CD4-positive, CD25-positive, alpha-beta regulatory T cell (primary cell): Measurements from ENCODE around the gene LHFPL2. TPM values are rescaled to one million over a fixed set of nuclear protein-coding genes. Genes with fewer than 3 reads are reported as not detected.
"Not testable (repeated sequence)": the region's sequence is repeated elsewhere in the genome, so short reads cannot be mapped to it uniquely, and the experiment has no call there.

ENCODE experiments used
- ATAC-seq, 2 donors: fragments of 150-1000 bp; cut with Tn5 transposase; one replicate each; pipeline ENCODE4 v1.10.0; 2021; ENCODE audit warnings: low read depth in 2 of 2, moderate number of reproducible peaks in 2 of 2, moderate library complexity in 1 of 2
- DNase-seq, 3 donors: peaks; one replicate each; pipeline versions ENCODE4 v3.0.0 to v3.0.0-alpha.2; 2012 to 2022; ENCODE audit warnings: mixed read lengths in 1 of 3
- H3K27ac ChIP-seq: one replicate; pipeline ENCODE4 v1.7.0; 2013; ENCODE audit warnings: mild to moderate bottlenecking, low read length; ENCODE audit not compliant: insufficient read depth, poor library complexity, severe bottlenecking
- H3K27me3 ChIP-seq: one replicate; pipeline ENCODE4 v1.7.0; 2013; ENCODE audit warnings: low read length; ENCODE audit not compliant: control insufficient read depth, insufficient read depth
- H3K36me3 ChIP-seq: one replicate; pipeline ENCODE4 v1.7.0; 2013; ENCODE audit warnings: mild to moderate bottlenecking, low read length, moderate library complexity; ENCODE audit not compliant: control insufficient read depth, insufficient read depth
- H3K4me1 ChIP-seq: 2 replicates; pipeline ENCODE4 v1.7.0; 2013; ENCODE audit warnings: mild to moderate bottlenecking, low read length; ENCODE audit not compliant: insufficient read depth, control insufficient read depth, poor library complexity, severe bottlenecking
- H3K4me3 ChIP-seq: one replicate; pipeline ENCODE4 v1.7.0; 2013; ENCODE audit warnings: low read depth, mild to moderate bottlenecking, low read length, moderate library complexity
- H3K9me3 ChIP-seq, 2 experiments: 1 replicate in 1 of 2; 2 replicates in 1 of 2; pipeline ENCODE4 v1.7.0; 2013; ENCODE audit warnings: low read length in 2 of 2, mild to moderate bottlenecking in 1 of 2, moderate library complexity in 1 of 2; ENCODE audit not compliant: control insufficient read depth in 2 of 2
- H3K27ac Mint-ChIP-seq, 3 donors: one replicate each; pipeline ENCODE4 v1.8.0; 2020 to 2022; ENCODE audit warnings: mild to moderate bottlenecking in 3 of 3, mixed read lengths in 3 of 3, moderate library complexity in 2 of 3
- H3K27me3 Mint-ChIP-seq: one replicate; pipeline ENCODE4 v1.8.0; 2022; ENCODE audit warnings: mild to moderate bottlenecking, mixed read lengths
- H3K36me3 Mint-ChIP-seq: one replicate; pipeline ENCODE4 v1.8.0; 2020; ENCODE audit warnings: mixed read lengths
- H3K4me1 Mint-ChIP-seq, 4 donors: one replicate each; pipeline ENCODE4 v1.8.0; 2020 to 2022; ENCODE audit warnings: mixed read lengths in 4 of 4, mild to moderate bottlenecking in 1 of 4
- H3K4me3 Mint-ChIP-seq, 4 donors: one replicate each; pipeline ENCODE4 v1.8.0; 2020 to 2022; ENCODE audit warnings: mild to moderate bottlenecking in 4 of 4, mixed read lengths in 4 of 4, moderate library complexity in 3 of 4
- H3K9me3 Mint-ChIP-seq, 7 donors: one replicate each; pipeline ENCODE4 v1.8.0; 2020 to 2022; ENCODE audit warnings: mixed read lengths in 7 of 7, mild to moderate bottlenecking in 3 of 7, moderate library complexity in 2 of 7
- polyA plus RNA-seq, 4 donors: library from polyadenylated mRNA; unstranded; fragments of 300-500 nt; fragmentation: Illumina TruSeq; gene quantifications; one replicate each; pipeline ENCODE4 v1.2.3, GENCODE V29; 2021
- total RNA-seq: library from RNA; stranded (reverse); gene quantifications from one replicate; pipeline ENCODE4 v1.2.3, GENCODE V29; 2022

The LHFPL2 gene
- total and polyA plus RNA-seq, 5 donors from 2014 or later = 0.11 to 0.47 (median 0.32) TPM

GRCh38 chr5:78689540-78690252, 41.1 kb upstream of the LHFPL2 start:
- Mint-ChIP-seq H3K9me3 (peaks cover 0 to 8% (median 0%) of the 10 kb centered on the region in 7 donors), H3K36me3 (no peaks in the 10 kb centered on the region), H3K27ac (no peak overlapping the region), H3K4me3 (no peak overlapping the region), H3K4me1 (no peaks in the 10 kb centered on the region), H3K27me3 (peaks cover 18% of the 10 kb centered on the region)
- H3K36me3 ChIP-seq = no peaks in the 10 kb centered on the region
- H3K27me3 ChIP-seq = no peaks in the 10 kb centered on the region
- no peaks in the 10 kb centered on the region for H3K4me1 ChIP-seq
- no peak for ATAC-seq
- H3K27ac ChIP-seq = no peak overlapping the region
- no peak for DNase-seq
- H3K9me3 ChIP-seq = no peaks in the 10 kb centered on the region
- H3K4me3 ChIP-seq = no peak overlapping the region

DNA sequence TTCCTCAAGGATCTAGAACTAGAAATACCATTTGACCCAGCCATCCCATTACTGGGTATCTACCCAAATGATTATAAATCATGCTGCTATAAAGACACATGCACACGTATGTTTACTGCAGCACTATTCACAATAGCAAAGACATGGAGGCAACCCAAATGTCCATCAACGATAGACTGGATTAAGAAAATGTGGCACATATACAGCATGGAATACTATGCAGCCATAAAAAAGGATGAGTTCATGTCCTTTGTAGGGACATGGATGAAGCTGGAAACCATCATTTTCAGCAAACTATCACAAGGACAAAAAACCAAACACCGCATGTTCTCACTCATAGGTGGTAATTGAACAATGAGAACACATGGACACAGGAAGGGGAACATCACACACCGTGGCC, 38.9 kb upstream of the LHFPL2 start:
- not testable (repeated sequence) for H3K4me1 Mint-ChIP-seq

DNA sequence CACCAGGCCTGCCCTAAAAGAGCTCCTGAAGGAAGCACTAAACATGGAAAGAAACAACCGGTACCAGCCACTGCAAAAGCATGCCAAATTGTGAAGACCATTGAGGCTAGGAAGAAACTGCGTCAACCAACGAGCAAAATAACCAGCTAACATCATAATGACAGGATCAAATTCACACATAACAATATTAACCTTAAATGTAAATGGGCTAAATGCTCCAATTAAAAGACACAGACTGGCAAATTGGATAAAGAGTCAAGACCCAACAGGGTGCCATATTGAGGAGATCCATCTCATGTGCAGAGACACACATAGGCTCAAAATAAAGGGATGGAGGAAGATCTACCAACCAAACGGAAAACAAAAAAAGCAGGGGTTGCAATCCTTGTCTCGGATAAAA, 35.3 kb upstream of the LHFPL2 start:
- H3K4me1 ChIP-seq, H3K4me1 Mint-ChIP-seq, H3K4me3 Mint-ChIP-seq, H3K36me3 Mint-ChIP-seq, H3K27ac ChIP-seq, H3K27ac Mint-ChIP-seq, H3K4me3 ChIP-seq, H3K27me3 Mint-ChIP-seq, H3K9me3 ChIP-seq, H3K36me3 ChIP-seq, ATAC-seq, H3K27me3 ChIP-seq, DNase-seq: not testable (repeated sequence)
- peaks cover 0 to 15% (median 0%) of the 10 kb centered on the region in 7 donors for H3K9me3 Mint-ChIP-seq

More for the DNA sequence above, 38.9 kb upstream of the LHFPL2 start:
- not testable (repeated sequence) for H3K4me3 Mint-ChIP-seq, H3K36me3 Mint-ChIP-seq, H3K9me3 ChIP-seq, H3K4me3 ChIP-seq, H3K27ac ChIP-seq, H3K36me3 ChIP-seq, H3K27me3 ChIP-seq, H3K27ac Mint-ChIP-seq, DNase-seq, H3K4me1 ChIP-seq, ATAC-seq
- peaks cover 0 to 15% (median 0%) of the 10 kb centered on the region in 7 donors for H3K9me3 Mint-ChIP-seq
- H3K27me3 Mint-ChIP-seq = peaks cover 11% of the 10 kb centered on the region

DNA sequence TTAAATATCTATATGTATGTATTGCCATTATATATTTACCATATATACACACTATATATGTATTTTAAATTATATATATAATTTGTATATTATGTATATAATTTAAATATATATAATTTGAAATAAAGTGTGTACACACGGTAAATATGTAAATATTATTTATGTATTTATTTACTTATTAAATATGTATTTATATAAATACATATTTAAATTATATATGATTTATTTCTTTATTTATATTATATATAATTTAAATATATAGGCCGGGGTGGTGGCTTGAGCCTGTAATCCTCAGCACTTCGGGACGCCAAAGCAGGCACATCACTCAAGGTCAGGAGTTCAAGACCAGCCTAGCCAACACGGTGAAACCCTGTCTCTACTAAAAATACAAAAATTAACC, 31.3 kb upstream of the LHFPL2 start:
- no peaks in the 10 kb centered on the region for H3K27me3 ChIP-seq
- no peaks in the 10 kb centered on the region for H3K36me3 ChIP-seq
- Mint-ChIP-seq H3K36me3 (no peaks in the 10 kb centered on the region), H3K27ac (no peak overlapping the region), H3K4me3 (no peak overlapping the region), H3K27me3 (no peaks in the 10 kb centered on the region), H3K4me1 (no peaks in the 10 kb centered on the region), H3K9me3 (peaks cover 0 to 9% (median 0%) of the 10 kb centered on the region in 7 donors)
- ATAC-seq (no peak), DNase-seq (no peak)
- no peak overlapping the region for H3K27ac ChIP-seq
- H3K9me3 ChIP-seq = no peaks in the 10 kb centered on the region
- H3K4me3 ChIP-seq = no peak overlapping the region
- H3K4me1 ChIP-seq = no peaks in the 10 kb centered on the region

GRCh38 chr5:78677777-78678668, 29.5 kb upstream of the LHFPL2 start:
- H3K9me3 ChIP-seq = no peaks in the 10 kb centered on the region
- no peaks in the 10 kb centered on the region for H3K36me3 Mint-ChIP-seq
- no peak overlapping the region for H3K4me3 ChIP-seq
- H3K27me3 Mint-ChIP-seq = no peaks in the 10 kb centered on the region
- no peak for ATAC-seq
- no peak overlapping the region for H3K27ac ChIP-seq
- H3K27ac Mint-ChIP-seq = no peak overlapping the region
- no peaks in the 10 kb centered on the region for H3K4me1 Mint-ChIP-seq
- no peaks in the 10 kb centered on the region for H3K4me1 ChIP-seq
- DNase-seq = no peak
- H3K27me3 ChIP-seq = no peaks in the 10 kb centered on the region
- H3K36me3 ChIP-seq = no peaks in the 10 kb centered on the region
- no peak overlapping the region for H3K4me3 Mint-ChIP-seq
- peaks cover 0 to 2% (median 0%) of the 10 kb centered on the region in 7 donors for H3K9me3 Mint-ChIP-seq

DNA sequence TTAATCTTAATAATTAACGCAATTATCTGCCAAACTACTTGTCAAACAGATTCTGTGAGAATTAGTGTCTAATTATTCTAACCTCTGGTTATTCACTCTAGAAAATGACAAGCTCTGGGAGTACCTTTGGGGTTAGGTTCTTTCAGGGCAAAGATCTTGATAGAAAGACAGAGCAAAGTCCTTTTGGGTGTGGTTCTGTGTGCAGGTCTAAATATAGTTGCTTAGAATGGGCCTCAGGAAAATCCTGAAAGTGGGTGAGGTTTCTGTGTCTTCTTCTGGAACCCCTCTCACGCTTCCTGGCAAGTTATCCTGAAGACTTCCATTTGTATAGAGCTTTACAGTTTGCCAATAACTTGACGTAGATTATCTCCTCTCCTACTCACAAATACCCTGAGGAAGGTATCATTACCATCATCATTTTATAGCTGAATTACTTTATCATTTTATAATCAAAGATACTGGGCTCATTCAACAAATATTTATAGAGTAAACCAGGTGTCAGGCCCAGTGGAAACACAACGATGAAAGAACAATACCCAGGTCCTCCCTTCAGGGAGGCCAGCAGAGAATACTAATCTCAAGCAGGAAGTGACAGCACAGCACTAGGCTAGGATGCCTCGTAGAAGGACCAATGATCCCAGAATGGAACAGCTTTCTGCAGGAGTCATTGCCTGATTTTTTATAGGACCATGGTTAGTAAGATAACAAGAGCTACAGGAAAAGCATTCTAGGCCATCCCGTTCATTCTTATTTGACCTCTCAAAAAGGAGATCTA, 27.6 kb upstream of the LHFPL2 start:
- H3K27me3 Mint-ChIP-seq = no peaks in the 10 kb centered on the region
- H3K27me3 ChIP-seq = no peaks in the 10 kb centered on the region

DNA sequence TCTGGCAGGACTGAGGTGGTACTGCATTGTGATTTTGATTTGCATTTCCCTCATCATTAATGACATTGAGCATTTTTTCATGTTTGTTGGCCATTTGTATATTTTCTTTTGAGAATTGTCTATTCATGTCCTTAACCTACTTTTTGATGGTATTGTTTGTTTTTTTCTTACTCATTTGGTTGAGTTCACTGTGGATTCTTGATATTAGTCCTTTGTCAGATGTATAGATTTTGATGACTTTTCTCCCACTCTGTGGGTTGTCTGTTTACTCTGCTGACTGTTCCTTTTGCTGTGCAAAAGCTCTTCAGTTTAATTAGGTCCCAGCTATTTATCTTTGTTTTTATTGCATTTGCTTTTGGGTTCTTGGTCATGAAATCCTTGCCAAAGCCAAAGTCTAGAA, 25.3 kb upstream of the LHFPL2 start:
- not testable (repeated sequence) for H3K36me3 ChIP-seq, H3K36me3 Mint-ChIP-seq, H3K4me1 Mint-ChIP-seq, H3K27ac Mint-ChIP-seq, H3K27me3 ChIP-seq, ATAC-seq, H3K4me3 Mint-ChIP-seq, H3K27me3 Mint-ChIP-seq, H3K27ac ChIP-seq, DNase-seq, H3K9me3 ChIP-seq, H3K9me3 Mint-ChIP-seq, H3K4me1 ChIP-seq, H3K4me3 ChIP-seq

More for the DNA sequence above, 27.6 kb upstream of the LHFPL2 start:
- Mint-ChIP-seq H3K36me3 (no peaks in the 10 kb centered on the region), H3K4me1 (no peaks in the 10 kb centered on the region), H3K9me3 (peaks cover 0 to 2% (median 0%) of the 10 kb centered on the region in 7 donors), H3K27ac (no peak overlapping the region), H3K4me3 (no peak overlapping the region)
- no peak overlapping the region for H3K27ac ChIP-seq
- H3K36me3 ChIP-seq = no peaks in the 10 kb centered on the region
- ATAC-seq = no peak
- H3K4me1 ChIP-seq = no peaks in the 10 kb centered on the region
- DNase-seq = no peak
- H3K4me3 ChIP-seq = no peak overlapping the region
- H3K9me3 ChIP-seq = no peaks in the 10 kb centered on the region
